Inflammatory macrophage treated with lipopolysaccharide for 4 hours (primary cell): ENCODE results near the gene MED10.

Source experiments
- DNase-seq: peaks from one replicate; pipeline ENCODE4 v3.0.0-alpha.2; 2020

Gene MED10

GRCh38 chr5:6377905-6378765 is at the start of gene MED10:
TSS of gene MED10 (minus strand) at chr5:6378547. CDS start at chr5:6378483, 64 bp downstream.
- peak; percentile 95 for DNase-seq

- DNase-seq = no peak
Measured at GRCh38 chr5:6427694-6428093, 49.3 kb upstream of the MED10 start.

- DNase-seq = no peak
Measured at GRCh38 chr5:6424700-6425099, 46.4 kb upstream of the MED10 start.

- DNase-seq = no peak
Measured at GRCh38 chr5:6424110-6424659, 45.8 kb upstream of the MED10 start.

GRCh38 chr5:6423327-6424109 is 45.2 kb upstream of the MED10 start:
- no peak for DNase-seq

- no peak for DNase-seq
Measured at GRCh38 chr5:6419340-6419852, 41.0 kb upstream of the MED10 start.

GRCh38 chr5:6418679-6419276 is 40.4 kb upstream of the MED10 start:
- no peak for DNase-seq

GRCh38 chr5:6417657-6418056 is 39.3 kb upstream of the MED10 start:
- no peak for DNase-seq

GRCh38 chr5:6412811-6413210 is 34.5 kb upstream of the MED10 start:
- DNase-seq = no peak

- no peak for DNase-seq
Measured at GRCh38 chr5:6411141-6411540, 32.8 kb upstream of the MED10 start.

- DNase-seq = no peak
Measured at GRCh38 chr5:6410421-6410820, 32.1 kb upstream of the MED10 start.

GRCh38 chr5:6408627-6409446 is 30.5 kb upstream of the MED10 start:
- no peak for DNase-seq

GRCh38 chr5:6408260-6408596 is 29.9 kb upstream of the MED10 start:
- DNase-seq = no peak

GRCh38 chr5:6407558-6408259 is 29.4 kb upstream of the MED10 start:
- no peak for DNase-seq

- no peak for DNase-seq
Measured at GRCh38 chr5:6405591-6405990, 27.2 kb upstream of the MED10 start.

GRCh38 chr5:6404129-6404528 is 25.8 kb upstream of the MED10 start:
- DNase-seq = no peak

GRCh38 chr5:6403416-6403815 is 25.1 kb upstream of the MED10 start:
- no peak for DNase-seq

GRCh38 chr5:6402939-6403338 is 24.6 kb upstream of the MED10 start:
- no peak for DNase-seq

GRCh38 chr5:6401410-6401809 is 23.1 kb upstream of the MED10 start:
- no peak for DNase-seq

GRCh38 chr5:6399980-6400910 is 21.9 kb upstream of the MED10 start:
- DNase-seq = no peak
